ENCODE data around the gene ZFP69. TPM values are rescaled to one million over a fixed set of nuclear protein-coding genes. Genes with fewer than 3 reads are reported as not detected.
"Not testable (repeated sequence)": the region's sequence is repeated elsewhere in the genome, so short reads cannot be mapped to it uniquely, and the experiment has no call there.

Gene ZFP69
- total RNA-seq, 1 donor from 2014 or later, result 4.4 TPM

- no peak for DNase-seq (ENCODE audit: low spot score in 2 of 2, unreplicated experiment in 2 of 2)
- Mint-ChIP-seq H3K4me3 (peak overlapping the region; percentile 83), H3K27me3 (ENCODE audit: low read depth) (no peaks in the 10 kb centered on the region), H3K27ac (no peak overlapping the region), H3K9me3 (peaks cover 21% of the 10 kb centered on the region), H3K36me3 (peaks cover 32% of the 10 kb centered on the region), H3K4me1 (peaks cover 16% of the 10 kb centered on the region)
- TF ChIP-seq CTCF (IDR thresholded peaks at IDR 0.05; ENCODE audit: unreplicated experiment), result no peak
Measured at GRCh38 chr1:40478276-40478675, 1.2 kb downstream of the ZFP69 start.

DNA sequence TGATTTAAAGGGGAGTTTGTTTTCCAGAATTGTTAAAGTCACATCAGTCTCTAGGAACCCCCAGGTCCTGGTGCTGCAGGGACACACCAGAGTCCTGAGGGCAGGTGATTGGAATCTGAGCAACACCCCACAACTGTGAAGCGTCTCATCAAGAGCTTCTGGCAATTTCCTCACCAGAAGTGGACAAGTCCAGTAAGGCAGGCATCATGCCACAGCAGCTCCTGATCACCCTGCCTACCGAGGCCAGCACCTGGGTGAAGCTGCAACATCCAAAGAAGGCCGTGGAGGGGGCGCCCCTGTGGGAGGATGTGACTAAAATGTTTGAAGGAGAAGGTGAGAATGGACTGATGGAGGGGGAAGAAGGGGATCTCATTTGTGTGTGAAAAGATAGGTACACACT is 2.1 kb downstream of the ZFP69 start:
- DNase-seq (ENCODE audit: low spot score in 2 of 2, unreplicated experiment in 2 of 2), result no peak
- H3K36me3 Mint-ChIP-seq, result peaks cover 38% of the 10 kb centered on the region
- TF ChIP-seq CTCF (IDR thresholded peaks at IDR 0.05; ENCODE audit: unreplicated experiment), result no peak
- H3K27ac Mint-ChIP-seq, result no peak overlapping the region
- H3K4me3 Mint-ChIP-seq, result peak overlapping the region; percentile 6
- peaks cover 16% of the 10 kb centered on the region for H3K4me1 Mint-ChIP-seq
- H3K9me3 Mint-ChIP-seq, result peaks cover 12% of the 10 kb centered on the region
- H3K27me3 Mint-ChIP-seq (ENCODE audit: low read depth), result no peaks in the 10 kb centered on the region

DNA sequence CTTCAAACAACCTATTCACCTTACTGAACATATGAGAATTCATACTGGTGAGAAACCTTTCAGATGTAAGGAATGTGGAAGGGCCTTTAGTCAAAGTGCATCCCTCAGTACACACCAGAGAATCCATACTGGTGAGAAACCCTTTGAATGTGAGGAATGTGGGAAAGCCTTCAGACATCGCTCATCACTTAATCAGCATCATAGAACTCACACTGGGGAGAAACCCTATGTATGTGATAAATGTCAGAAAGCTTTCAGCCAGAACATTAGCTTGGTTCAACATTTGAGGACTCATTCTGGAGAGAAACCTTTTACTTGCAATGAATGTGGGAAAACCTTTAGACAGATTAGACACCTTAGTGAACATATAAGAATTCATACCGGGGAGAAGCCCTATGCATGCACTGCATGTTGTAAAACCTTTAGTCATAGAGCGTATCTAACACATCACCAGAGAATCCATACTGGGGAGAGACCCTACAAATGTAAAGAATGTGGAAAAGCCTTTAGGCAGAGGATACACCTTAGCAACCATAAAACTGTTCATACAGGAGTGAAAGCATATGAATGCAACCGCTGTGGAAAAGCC is 18.3 kb downstream of the ZFP69 start:
- Mint-ChIP-seq H3K36me3 (peaks cover 78% of the 10 kb centered on the region), H3K27me3 (ENCODE audit: low read depth) (no peaks in the 10 kb centered on the region), H3K4me1 (no peaks in the 10 kb centered on the region), H3K27ac (no peak overlapping the region), H3K4me3 (no peak overlapping the region), H3K9me3 (peaks cover 69% of the 10 kb centered on the region)
- no peak for DNase-seq (ENCODE audit: low spot score in 2 of 2, unreplicated experiment in 2 of 2)
- no peak for TF ChIP-seq CTCF (IDR thresholded peaks at IDR 0.05; ENCODE audit: unreplicated experiment)

GRCh38 chr1:40502651-40503050 is 25.6 kb downstream of the ZFP69 start:
- peaks cover 65% of the 10 kb centered on the region for H3K36me3 Mint-ChIP-seq
- H3K27me3 Mint-ChIP-seq (ENCODE audit: low read depth); H3K4me3 Mint-ChIP-seq; H3K27ac Mint-ChIP-seq; H3K4me1 Mint-ChIP-seq; DNase-seq (ENCODE audit: low spot score in 2 of 2, unreplicated experiment in 2 of 2): not testable (repeated sequence)
- H3K9me3 Mint-ChIP-seq, result peaks cover 58% of the 10 kb centered on the region

DNA sequence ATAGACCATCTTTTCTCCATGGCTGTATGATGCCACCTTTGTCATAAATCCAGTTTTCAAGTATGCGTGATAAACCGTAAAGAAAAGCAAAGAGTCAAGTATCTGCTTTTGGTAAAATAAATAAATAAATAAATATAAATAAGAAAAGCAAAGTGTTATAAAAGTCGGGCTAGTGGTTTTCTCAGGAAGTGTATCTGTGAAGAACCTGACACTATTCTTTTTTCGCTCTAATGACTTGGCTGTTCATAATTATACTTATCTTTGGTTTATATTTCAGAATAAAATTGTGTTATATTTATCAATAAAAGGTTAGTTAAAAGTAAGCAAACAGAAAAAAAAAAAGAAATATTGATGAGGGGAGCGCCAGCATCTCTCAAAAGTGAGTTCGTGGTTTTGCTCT is 30.9 kb downstream of the ZFP69 start:
- no peak for TF ChIP-seq CTCF (IDR thresholded peaks at IDR 0.05; ENCODE audit: unreplicated experiment)
- Mint-ChIP-seq H3K4me3 (peak overlapping the region; percentile 81), H3K4me1 (peaks cover 8% of the 10 kb centered on the region), H3K36me3 (peaks cover 48% of the 10 kb centered on the region), H3K27me3 (ENCODE audit: low read depth) (no peaks in the 10 kb centered on the region), H3K27ac (peak overlapping the region; percentile 90), H3K9me3 (peaks cover 34% of the 10 kb centered on the region)
- DNase-seq (ENCODE audit: low spot score in 2 of 2, unreplicated experiment in 2 of 2), result no peak

- peak within 1 kb of the TSS; percentile 81 for H3K4me3 Mint-ChIP-seq
- H3K27me3 Mint-ChIP-seq (ENCODE audit: low read depth), result no peaks in the 10 kb centered on the region
- H3K27ac Mint-ChIP-seq, result peak within 1 kb of the TSS; percentile 90
- H3K9me3 Mint-ChIP-seq, result peaks cover 31% of the 10 kb centered on the region
- peak; percentile 55 to 79 for DNase-seq (ENCODE audit: low spot score in 2 of 2, unreplicated experiment in 2 of 2)
- TF ChIP-seq CTCF (IDR thresholded peaks at IDR 0.05; ENCODE audit: unreplicated experiment), result no peak
- H3K36me3 Mint-ChIP-seq, result peaks cover 44% of the 10 kb centered on the region
- peaks cover 8% of the 10 kb centered on the region for H3K4me1 Mint-ChIP-seq
Measured at GRCh38 chr1:40508375-40509341, 31.6 kb downstream of the ZFP69 start, which contains the start of gene EXO5. Gene EXO5, plus strand, starts transcription at chr1:40508767. Its CDS starts 5,778 bp downstream, at chr1:40514545.
